Esophagus mucosa (tissue), 1 donor: ENCODE measurements around the gene PPIL1. TPM values are rescaled to one million over a fixed set of nuclear protein-coding genes. Genes with fewer than 3 reads are reported as not detected.

Experiments used
- ATAC-seq: fragments of 200-7000 bp; cut with Tn5 transposase; one replicate; pipeline ENCODE4 v1.9.1; 2020
- total RNA-seq: library from RNA; stranded (reverse); gene quantifications from one replicate; pipeline ENCODE4 v1.2.4, GENCODE V29; 2023
- donor health status: DM: yes; HTN: yes; CAD: no.

The PPIL1 gene
- total RNA-seq, 1 donor from 2014 or later, result 25.5 TPM

DNA sequence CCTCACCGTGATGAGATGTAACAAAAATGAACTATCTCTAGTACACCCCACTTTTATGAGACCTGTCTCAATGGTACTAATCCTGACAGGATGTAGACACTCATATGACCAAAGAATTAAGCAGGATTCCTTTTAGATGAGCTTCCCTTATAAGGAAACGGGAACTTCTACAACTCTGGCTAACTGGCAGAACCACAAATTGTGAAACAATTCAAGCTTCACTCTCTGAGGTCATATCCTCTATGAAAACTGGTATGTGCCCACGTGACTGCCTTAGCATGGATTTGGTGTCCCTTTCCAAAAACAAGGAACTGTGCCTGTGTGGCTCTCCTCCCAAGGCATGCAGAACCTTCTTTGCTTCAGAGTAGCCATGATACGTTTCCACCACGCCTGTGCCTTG lies 21.3 kb downstream of the PPIL1 start:
- ATAC-seq, result peak; percentile 87

GRCh38 chr6:36852481-36853147 lies 22.0 kb downstream of the PPIL1 start:
- ATAC-seq, result peak; percentile 56

- ATAC-seq, result no peak
These were observed 23.0 kb downstream of the PPIL1 start for GRCh38 chr6:36851626-36852025.

DNA sequence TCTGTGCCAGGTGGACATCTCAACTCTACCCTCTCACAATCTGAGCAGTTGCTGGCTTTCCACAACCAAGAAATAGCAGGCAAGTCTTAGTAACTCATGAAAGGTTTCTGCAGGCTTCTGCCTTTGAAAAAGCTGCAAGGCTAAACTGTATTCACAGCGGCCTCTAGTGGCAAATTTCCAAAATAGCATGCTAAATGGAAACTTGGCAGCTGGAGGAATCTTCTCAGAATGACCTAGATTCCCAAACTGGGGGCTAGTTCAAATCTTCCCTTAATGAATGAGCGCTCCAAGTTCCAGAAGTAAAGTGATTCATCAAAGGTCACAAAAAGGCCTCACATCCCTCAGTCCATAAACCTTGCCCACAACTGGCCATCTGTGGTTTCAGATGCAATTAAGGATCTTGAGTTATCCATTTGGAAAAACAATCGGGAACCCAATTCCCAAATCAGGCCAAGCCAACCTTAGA lies 23.4 kb downstream of the PPIL1 start:
- peak; percentile 15 for ATAC-seq

DNA sequence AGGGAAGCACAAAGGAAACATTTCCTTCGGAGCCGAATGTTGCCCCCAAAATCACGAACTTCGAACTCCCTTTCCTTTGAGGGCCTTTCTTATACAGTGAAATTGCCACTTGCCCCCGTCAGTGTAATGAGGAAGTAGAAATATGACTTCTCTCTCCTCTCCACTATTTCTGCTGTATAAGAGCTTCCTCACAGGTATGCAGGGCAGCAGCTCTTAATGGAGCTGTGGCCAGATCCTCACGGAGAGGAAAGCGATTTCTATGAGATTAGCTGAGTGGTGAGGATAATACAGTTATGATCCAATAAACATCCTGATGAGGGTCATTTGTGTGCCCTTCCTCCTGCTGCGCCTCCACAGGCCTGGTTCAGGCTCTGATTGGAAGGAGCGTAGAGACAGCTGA lies 24.6 kb downstream of the PPIL1 start:
- ATAC-seq, result no peak

- ATAC-seq, result peak; percentile 35
These were observed 25.8 kb downstream of the PPIL1 start for GRCh38 chr6:36848658-36849441.

DNA sequence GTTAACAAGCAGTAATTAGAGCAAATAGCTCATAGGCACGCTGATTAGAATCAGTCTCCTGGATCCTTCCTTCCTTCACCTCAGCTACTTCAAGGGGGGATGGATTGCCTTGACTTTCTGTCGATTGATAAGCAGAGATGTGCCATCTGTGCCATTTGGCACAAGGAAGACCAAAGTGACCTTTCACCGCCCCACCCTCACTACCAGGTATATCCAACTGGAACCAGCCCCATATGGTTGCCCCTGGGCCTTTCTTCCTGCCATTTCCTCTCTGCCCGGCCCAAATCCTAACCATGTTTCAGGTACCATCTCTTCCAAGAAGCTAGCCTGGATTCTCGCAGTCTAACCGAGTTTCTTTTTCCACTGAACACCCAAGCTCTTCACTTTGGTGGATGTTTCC lies 26.6 kb downstream of the PPIL1 start:
- no peak for ATAC-seq

DNA sequence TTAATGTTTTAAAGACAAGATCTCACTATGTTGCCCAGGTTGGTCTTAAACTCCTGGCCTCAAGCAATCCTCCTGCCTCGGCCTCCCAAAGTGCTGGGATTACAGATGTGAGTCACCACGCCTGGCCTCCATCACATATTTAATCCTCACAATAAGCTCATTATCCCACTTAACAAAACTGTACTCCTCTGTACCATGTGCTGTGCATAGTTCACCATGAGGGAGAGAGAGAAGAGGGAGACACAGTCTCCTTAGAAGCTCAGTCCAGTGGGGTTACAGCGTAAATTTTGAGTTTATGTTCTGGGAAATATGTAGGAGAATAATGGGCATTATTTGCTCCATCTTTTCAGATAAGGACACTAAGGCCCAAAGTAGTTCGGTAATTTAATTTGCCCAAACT lies 27.5 kb downstream of the PPIL1 start:
- ATAC-seq, result no peak

GRCh38 chr6:36845233-36845632 lies 29.4 kb downstream of the PPIL1 start:
- ATAC-seq, result no peak

DNA sequence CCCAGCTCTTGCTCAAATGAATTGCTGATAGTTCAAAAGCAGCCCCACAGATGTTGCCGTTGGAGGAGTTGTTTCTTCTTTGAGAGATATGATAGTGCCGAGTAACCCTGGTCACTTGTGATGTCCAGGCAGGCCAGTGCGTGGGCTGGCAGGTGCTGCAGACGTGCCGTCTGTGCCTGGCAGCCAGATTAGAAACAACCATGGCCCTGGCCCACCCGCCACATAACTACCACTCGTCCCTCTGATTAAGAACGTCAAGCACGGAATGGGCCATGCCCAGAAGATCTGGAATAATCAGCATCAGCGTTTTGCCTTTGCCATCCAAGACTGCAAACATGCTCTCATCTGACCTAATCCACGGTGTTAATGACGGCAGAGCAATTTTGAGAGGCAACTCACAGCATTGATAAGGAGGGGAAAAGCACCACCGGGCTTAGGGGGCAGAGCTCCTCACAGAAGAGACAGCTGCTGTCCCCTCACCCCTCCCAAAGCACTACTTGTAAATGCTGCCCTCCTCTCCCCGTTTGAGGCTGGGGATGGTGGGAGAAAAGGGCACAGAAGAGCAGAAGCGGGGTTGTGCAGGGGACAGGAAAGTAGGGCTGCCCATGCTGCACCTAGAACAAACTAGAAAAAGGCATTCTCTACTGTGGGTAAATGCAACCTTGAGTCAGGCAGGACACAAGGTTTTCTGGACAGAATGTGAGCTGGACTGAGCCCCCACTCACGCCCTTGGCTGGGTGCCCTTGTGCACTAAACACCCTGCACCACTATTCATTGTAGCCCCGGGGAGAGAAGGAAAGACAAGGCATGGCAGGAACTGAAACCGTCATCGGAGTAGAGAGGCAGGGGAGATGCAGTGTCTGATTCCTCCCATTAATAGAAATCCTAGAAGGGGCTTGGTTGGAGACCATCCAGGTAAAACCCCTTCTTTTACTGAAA lies 30.1 kb downstream of the PPIL1 start:
- no peak for ATAC-seq

- no peak for ATAC-seq
These were observed 31.4 kb downstream of the PPIL1 start for GRCh38 chr6:36843170-36843569.

- ATAC-seq, result no peak
These were observed 32.8 kb downstream of the PPIL1 start for GRCh38 chr6:36841756-36842155.

GRCh38 chr6:36840432-36841403 lies 33.9 kb downstream of the PPIL1 start:
- peak; percentile 45 for ATAC-seq

DNA sequence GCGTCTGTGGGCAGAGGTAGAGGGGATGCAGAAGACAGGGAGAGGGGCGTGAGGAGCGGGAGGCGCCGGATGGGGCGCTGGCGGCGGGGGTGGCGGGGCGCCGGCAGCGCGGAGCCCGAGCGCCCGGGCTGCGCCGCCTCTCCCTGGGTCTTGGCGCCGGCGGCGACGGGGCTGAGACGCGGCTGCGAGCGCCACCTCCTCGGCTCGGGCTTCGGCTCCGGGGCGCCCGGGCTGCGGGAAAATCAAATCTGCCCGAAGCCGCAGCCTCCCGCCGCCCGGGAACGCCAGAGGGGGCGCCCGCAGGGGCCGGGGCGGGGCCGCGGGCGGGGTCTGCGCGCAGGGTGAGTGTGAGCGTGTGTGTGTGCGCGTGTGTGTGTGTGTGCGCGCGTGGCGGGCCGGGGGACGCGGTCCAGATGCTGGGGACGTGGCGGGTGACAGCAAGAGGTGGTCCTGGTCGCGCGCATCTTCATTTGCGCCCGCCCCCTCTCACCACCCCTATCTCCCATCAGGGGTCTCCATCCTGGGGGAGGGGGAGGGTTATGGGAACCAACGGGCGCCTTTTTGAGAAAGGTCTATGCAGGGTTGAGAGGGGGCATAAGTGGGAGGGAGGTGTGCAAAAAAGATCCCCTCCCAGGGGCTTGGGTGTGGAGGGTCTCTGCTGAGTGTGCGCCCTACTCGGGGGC lies 34.7 kb downstream of the PPIL1 start:
- peak; percentile 33 for ATAC-seq

DNA sequence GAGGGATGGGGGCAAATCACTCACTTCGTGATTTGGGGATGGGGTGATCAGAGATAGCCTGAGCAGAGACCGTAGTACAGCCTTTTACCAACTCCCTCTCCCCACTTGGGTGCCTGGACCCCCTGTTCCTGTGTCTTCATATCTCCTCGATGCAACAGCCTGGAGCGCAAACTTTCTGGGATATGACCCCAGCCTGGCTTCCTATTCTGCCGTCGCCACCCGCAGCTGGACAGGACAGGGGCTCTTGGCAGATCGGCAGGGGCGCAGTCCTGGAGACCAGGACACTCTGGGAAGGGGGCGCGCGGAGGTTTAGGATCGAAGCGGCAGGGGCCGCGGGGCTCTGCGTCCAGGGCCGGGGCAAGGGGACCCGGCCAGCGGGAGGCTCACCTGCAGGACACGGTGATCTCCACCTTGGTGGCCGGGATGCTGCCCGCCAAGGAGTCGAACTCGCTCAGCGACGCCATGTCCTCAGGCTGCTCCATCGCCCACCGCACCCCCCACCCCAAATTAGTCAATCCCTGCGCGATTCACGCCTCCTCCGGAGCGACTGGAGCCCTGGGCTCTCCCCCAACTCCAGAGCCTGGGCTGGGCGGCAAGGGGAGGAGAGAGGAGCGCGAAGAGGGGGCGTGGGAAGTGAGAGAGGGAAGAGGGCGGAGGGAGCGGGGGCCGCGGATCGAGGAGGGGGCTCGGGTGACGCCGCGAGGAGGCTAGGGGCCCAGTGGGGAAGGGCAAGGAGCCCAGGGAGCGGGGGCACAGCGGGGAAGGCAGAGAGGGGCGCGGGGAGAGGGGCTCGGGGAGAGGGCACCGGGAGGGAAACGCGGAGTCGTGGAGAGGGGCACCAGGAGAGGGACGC lies 35.5 kb downstream of the PPIL1 start, which contains the start of gene CPNE5:
Gene CPNE5, minus strand, starts transcription at position 549 of the 853 bp plus-strand sequence. Its CDS starts 67 bp downstream, at position 482.
- no peak for ATAC-seq

DNA sequence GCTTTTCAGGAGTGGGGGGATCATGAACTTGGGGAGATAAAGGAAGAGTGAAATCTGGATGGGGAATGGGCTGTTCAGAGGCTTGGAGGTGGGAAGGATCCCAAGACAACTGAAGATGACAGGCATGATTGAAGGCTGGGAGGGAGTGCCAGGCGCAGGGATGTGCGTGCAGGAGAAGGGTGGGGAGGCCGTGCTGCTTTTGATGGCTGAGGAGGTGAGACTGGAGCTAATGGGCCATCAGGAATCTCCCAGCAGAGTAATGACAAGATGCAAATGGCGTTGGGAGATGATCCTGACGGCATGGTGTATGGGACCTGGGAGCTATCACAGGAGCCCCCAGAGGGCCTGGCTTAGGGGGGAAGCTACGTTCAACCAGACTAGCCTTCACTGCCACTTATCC lies 36.9 kb downstream of the PPIL1 start:
- ATAC-seq, result no peak

DNA sequence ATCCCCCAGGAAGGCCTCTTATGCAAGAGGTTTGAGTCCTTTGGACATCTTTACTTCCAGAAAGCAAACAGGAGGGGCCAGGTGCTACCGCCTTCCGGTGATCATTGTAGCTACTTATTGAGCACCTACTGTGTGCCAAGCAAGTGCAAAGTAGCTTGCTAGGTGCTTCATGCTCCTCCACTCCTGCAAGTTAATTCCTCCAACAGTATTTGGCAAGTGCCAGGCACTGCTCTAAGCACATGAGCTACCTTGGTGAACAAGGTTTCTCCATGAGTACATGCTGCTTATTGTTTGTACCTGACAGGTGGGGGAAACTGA lies 37.6 kb downstream of the PPIL1 start:
- no peak for ATAC-seq

DNA sequence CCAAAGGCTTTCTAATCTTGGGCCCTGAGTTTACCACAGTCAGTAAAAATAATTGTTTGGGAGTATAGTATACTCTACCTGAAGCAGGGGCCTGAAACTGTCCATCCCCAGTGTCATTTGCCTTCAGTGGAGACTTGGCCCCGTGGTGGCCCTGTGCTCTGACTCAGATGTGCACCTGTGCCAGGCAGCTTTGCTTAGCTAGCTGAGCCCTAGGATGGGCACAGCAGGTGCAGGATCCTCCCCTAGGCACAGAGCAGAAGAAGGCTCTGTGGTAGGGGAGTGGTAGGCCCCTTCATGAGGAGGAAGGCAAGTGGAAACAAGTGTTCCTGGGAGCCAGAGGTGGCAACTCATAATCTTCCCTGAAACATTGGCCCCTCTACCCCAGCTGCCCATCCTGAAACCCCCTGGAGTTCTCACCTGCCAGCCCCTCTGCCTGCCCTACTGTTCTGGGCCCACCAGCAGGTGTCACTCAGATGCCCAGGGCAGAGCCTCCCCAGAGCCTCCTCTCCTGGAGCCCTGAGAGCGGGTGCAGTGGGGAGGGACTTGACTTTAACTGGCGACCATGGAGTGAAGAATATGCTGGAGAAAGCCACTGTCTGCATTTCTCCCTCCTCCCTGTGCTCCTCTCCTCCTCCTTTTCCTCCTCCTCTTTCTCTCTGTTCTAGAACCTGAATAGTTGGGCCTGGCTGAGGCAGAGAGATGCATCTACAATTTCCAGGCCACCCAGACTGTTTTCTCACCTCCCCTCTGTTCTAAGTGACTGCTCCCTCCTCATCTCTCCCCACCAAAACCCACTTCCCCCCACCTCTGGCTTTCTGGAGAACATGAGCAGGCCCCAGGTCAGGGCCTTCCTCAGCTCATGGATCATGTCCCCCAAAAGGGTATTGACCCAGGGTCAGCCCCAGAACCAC lies 38.2 kb downstream of the PPIL1 start:
- no peak for ATAC-seq
